Peyer's patch (tissue), 4 donors: Measurements from ENCODE around the gene COG8. TPM values are rescaled to one million over a fixed set of nuclear protein-coding genes. Genes with fewer than 3 reads are reported as not detected.

ENCODE experiments used
- DNase-seq, 3 donors: peaks; one replicate each; pipeline ENCODE4 v3.0.0-alpha.2; 2017 to 2019
- H3K27ac ChIP-seq, 4 donors: fragments of 200-600 bp; sonication (generic); one replicate each; pipeline ENCODE4 v1.5.1; 2016 to 2019
- H3K27me3 ChIP-seq, 2 donors: fragments of 200-600 bp; sonication (generic); one replicate each; pipeline ENCODE4 v1.5.1; 2019
- H3K36me3 ChIP-seq, 3 donors: fragments of 200-600 bp; sonication (generic); one replicate each; pipeline ENCODE4 v1.5.1; 2016 to 2019
- H3K4me1 ChIP-seq, 4 donors: fragments of 200-600 bp; sonication (generic); one replicate each; pipeline ENCODE4 v1.5.1; 2016 to 2019
- H3K4me3 ChIP-seq, 4 donors: fragments of 200-600 bp; sonication (generic); 1 replicate in 3 of 4; 2 replicates in 1 of 4; pipeline ENCODE4 v1.5.1; 2016 to 2019; ENCODE audit warnings: mild to moderate bottlenecking in 1 of 4
- H3K9me3 ChIP-seq, 4 donors: fragments of 200-600 bp; sonication (generic); one replicate each; pipeline ENCODE4 v1.5.1; 2016 to 2019; ENCODE audit warnings: mild to moderate bottlenecking in 1 of 4
- POLR2A ChIP-seq, 2 donors: fragments of 450-650 bp; IDR thresholded peaks; one replicate each; pipeline ENCODE4 v1.5.1; 2017; ENCODE audit warnings: antibody characterized with exemption in 2 of 2, mild to moderate bottlenecking in 2 of 2, moderate library complexity in 2 of 2
- total RNA-seq, 4 donors: library from RNA; depleted of rRNA; stranded (reverse); fragments of >200 nt; gene quantifications; one replicate each; pipeline ENCODE4 v1.1.0, GENCODE V29; 2016
- TF ChIP-seq, protein P1 (sequence below), 6 experiments: fragments of 450-650 bp in 4 of 6; fragments of 200-600 bp in 2 of 6; sonication (generic) in 1 of 6; IDR thresholded peaks; one replicate each; pipeline ENCODE4 v1.5.1; 2017 to 2019; ENCODE audit warnings: antibody characterized with exemption in 6 of 6, mild to moderate bottlenecking in 3 of 6, moderate library complexity in 1 of 6

The COG8 gene
- total RNA-seq, 4 donors from 2014 or later = 57.3 to 79.5 (median 77.0) TPM

DNA sequence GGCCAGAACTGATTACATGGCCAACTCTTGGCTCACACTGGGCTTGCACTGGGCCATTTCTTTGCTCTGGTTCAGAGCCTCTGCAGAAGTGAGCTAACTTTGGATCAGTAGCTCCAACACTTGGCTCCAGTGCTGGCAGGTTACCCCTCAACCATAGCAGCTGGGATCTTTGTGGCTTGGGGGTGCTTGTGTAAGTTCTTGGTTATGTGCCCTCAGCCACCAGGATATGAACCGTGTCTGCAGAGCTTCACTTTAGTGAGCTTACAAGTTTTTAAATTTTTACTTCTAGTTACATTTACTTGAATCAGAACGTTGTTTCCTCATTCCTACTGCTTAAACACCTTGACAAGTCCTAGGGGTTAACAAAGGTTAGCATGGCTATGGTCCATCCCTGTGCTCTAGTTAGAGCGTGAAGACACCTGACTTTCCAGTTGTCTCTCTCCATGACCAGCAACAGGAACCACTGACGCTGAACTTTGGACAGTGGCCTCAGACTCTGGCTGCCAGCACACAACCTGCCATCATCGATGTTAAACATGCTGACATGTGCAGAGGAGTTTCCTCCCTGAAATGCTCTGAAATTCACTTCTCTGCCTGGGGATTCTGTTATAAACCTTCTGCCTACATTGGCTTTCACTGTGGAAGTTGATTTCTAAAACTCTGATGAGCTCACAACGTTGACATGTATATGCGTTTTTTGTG lies 13.0 kb downstream of the COG8 start:
- H3K27ac ChIP-seq = peak overlapping the region in 3 of 4 donors; percentile 36 to 78 (median 66)
- peak in 2 of 3 donors; percentile 75 to 82 for DNase-seq

DNA sequence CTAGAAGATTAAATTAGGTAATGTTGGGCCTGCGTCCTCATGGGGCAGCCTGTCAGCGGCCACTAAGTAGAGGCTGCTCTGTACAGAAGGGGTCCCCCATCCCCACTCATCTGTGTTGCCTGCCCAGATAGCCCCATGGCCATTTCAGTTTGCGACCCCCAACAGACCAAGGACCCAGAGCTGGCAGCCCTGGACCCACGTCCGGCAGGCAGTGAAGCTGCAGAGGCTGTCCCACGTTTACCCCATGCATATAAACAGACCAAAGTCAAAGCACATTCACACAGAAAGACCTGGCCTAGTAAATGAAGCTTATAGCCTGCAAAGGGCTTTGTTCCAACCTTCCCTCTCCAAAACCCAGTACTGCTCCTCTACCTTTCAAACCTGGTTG lies 13.6 kb downstream of the COG8 start:
- peaks cover 0 to 47% (median 0%) of the 10 kb centered on the region in 3 donors for H3K36me3 ChIP-seq
- TF ChIP-seq POLR2A (IDR thresholded peaks at IDR 0.05) = no peak
- H3K4me1 ChIP-seq = peaks cover 0 to 50% (median 15%) of the 10 kb centered on the region in 4 donors
- H3K27me3 ChIP-seq = no peaks in the 10 kb centered on the region
- no peak for DNase-seq
- H3K9me3 ChIP-seq = no peaks in the 10 kb centered on the region
- peak overlapping the region in 1 of 4 donors; percentile 18 for H3K4me3 ChIP-seq
- peak overlapping the region in 3 of 4 donors; percentile 36 to 78 (median 66) for H3K27ac ChIP-seq

More for the DNA sequence above, 13.0 kb downstream of the COG8 start:
- no peak for TF ChIP-seq POLR2A (IDR thresholded peaks at IDR 0.05)
- TF ChIP-seq, protein P1, sequence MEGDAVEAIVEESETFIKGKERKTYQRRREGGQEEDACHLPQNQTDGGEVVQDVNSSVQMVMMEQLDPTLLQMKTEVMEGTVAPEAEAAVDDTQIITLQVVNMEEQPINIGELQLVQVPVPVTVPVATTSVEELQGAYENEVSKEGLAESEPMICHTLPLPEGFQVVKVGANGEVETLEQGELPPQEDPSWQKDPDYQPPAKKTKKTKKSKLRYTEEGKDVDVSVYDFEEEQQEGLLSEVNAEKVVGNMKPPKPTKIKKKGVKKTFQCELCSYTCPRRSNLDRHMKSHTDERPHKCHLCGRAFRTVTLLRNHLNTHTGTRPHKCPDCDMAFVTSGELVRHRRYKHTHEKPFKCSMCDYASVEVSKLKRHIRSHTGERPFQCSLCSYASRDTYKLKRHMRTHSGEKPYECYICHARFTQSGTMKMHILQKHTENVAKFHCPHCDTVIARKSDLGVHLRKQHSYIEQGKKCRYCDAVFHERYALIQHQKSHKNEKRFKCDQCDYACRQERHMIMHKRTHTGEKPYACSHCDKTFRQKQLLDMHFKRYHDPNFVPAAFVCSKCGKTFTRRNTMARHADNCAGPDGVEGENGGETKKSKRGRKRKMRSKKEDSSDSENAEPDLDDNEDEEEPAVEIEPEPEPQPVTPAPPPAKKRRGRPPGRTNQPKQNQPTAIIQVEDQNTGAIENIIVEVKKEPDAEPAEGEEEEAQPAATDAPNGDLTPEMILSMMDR (IDR thresholded peaks at IDR 0.05) = no peak
- Histone ChIP-seq H3K36me3 (peaks cover 0 to 42% (median 0%) of the 10 kb centered on the region in 3 donors), H3K9me3 (no peaks in the 10 kb centered on the region), H3K27me3 (no peaks in the 10 kb centered on the region), H3K4me3 (peak overlapping the region in 1 of 4 donors; percentile 18), H3K4me1 (peaks cover 0 to 50% (median 15%) of the 10 kb centered on the region in 4 donors)

DNA sequence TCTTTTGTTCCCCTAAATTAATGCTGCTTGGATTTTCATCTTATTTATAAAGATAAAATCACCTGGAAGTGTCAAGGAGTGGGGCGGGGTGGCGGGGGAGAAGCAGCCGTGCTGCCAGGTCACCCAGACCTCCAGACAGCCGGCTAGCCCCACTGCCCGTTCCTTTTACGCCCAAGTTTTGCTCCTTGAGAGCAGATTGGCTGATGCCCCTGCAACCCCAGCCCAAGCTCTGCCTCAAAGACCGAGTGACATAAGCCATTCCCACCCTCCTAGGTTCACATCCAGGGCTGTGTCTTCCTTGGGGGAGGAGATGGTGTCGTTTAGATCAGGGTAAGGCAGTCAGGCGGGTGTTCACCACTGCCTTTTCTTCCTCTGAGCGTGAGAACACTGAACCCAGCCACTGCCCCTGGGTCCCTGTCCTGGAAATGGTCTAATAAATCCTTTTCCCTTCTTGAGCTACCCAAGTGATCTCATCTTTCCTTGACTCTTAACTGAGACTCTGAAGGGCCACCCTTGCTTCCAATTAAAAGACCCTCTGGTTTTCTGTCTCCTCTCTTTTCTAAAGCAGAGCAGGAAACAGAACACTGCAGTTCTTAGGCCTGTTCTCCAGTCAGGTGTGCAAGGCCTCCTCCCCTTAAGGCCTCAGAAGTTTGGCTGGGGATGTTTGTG lies 14.6 kb downstream of the COG8 start:
- Histone ChIP-seq H3K27me3 (no peaks in the 10 kb centered on the region), H3K27ac (no peak overlapping the region), H3K4me3 (no peak overlapping the region), H3K9me3 (no peaks in the 10 kb centered on the region), H3K36me3 (peaks cover 0 to 58% (median 2%) of the 10 kb centered on the region in 3 donors), H3K4me1 (peaks cover 0 to 49% (median 14%) of the 10 kb centered on the region in 4 donors)
- DNase-seq = no peak
- no peak for TF ChIP-seq POLR2A (IDR thresholded peaks at IDR 0.05)
- TF ChIP-seq, protein P1 (IDR thresholded peaks at IDR 0.05) = no peak

DNA sequence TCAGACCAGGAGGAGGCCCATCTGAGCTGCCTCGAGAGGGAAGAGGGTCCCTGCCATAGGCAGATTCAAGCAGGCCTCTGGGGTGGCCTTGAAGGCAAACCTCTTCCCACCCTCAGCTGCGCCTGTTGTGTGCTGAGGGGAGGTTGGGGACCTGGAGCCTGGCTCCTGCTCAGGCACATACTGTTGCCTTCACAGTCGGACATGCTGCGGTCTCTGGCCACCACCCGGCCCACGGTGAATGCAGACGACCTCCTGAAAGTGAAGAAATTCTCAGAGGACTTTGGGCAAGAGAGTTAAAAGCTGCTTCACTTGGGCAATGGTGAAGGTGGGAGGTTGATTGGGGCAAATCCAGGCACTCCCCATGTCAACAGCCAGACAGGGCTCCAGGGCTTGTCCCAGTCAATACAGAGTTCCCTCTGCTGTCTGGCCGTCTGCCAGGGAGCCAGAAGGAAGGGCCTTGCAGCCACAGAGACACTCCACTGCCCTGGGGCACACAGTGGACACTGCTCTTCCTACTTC lies 15.3 kb downstream of the COG8 start:
- H3K36me3 ChIP-seq = peaks cover 0 to 64% (median 2%) of the 10 kb centered on the region in 3 donors
- no peak overlapping the region for H3K4me3 ChIP-seq
- H3K27ac ChIP-seq = no peak overlapping the region
- no peak for TF ChIP-seq POLR2A (IDR thresholded peaks at IDR 0.05)
- TF ChIP-seq, protein P1 (IDR thresholded peaks at IDR 0.05) = no peak
- H3K27me3 ChIP-seq = no peaks in the 10 kb centered on the region
- DNase-seq = peak in 2 of 3 donors; percentile 68 to 69
- H3K9me3 ChIP-seq = no peaks in the 10 kb centered on the region
- peaks cover 0 to 43% (median 8%) of the 10 kb centered on the region in 4 donors for H3K4me1 ChIP-seq

DNA sequence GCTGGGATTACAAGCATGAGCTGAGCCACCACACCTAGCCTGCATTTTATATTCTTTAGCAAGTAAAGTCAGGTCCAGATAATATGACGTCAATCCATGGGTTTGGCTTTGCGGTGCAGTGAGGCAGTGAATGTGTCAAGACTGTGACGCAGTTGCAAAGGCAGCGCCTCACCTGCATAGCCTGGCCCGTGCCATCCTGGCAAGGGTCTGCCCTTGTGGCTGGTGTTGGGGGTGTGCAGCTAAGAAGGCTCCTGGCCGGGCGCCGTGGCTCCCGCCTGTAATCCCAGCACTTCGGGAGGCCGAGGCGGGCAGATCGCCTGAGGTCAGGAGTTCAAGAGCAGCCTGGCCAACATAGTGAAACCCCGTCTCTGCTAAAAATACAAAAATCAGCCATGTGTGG lies 15.9 kb downstream of the COG8 start:
- Histone ChIP-seq H3K9me3 (no peaks in the 10 kb centered on the region), H3K27me3 (no peaks in the 10 kb centered on the region), H3K4me3 (no peak overlapping the region), H3K27ac (no peak overlapping the region), H3K4me1 (peaks cover 0 to 36% (median 3%) of the 10 kb centered on the region in 4 donors), H3K36me3 (peaks cover 0 to 71% (median 2%) of the 10 kb centered on the region in 3 donors)
- DNase-seq = no peak
- TF ChIP-seq POLR2A (IDR thresholded peaks at IDR 0.05) = no peak
- TF ChIP-seq, protein P1 (IDR thresholded peaks at IDR 0.05) = no peak

DNA sequence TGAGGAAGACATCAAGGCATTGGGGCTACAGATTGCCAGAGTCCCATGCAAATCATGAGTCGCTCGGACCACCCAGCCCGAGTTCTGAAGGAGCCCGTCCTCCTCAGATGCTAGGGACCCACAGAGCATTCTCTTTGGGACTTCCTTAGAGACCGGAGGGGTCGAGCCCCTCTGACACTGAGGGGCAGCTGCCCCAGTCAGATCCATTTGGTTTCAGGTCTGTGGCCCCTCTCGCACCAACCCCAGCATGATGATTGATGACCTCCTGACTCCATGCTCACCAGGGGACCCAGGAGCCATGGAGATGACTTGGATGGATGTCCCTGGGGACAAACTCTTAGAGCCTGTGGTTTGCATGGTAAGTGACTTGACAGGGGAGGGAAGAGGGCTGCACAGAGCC lies 17.0 kb downstream of the COG8 start:
- peaks cover 0 to 81% (median 2%) of the 10 kb centered on the region in 3 donors for H3K36me3 ChIP-seq

More for the DNA sequence above, 17.0 kb downstream of the COG8 start:
- Histone ChIP-seq H3K4me1 (peaks cover 0 to 26% (median 0%) of the 10 kb centered on the region in 4 donors), H3K27ac (no peak overlapping the region), H3K9me3 (no peaks in the 10 kb centered on the region), H3K4me3 (no peak overlapping the region), H3K27me3 (no peaks in the 10 kb centered on the region)
- TF ChIP-seq, protein P1 (IDR thresholded peaks at IDR 0.05) = no peak
- TF ChIP-seq POLR2A (IDR thresholded peaks at IDR 0.05) = no peak
- DNase-seq = peak in 1 of 3 donors; percentile 42
